ENCODE measurements around the gene SLCO2A1. TPM values are rescaled to one million over a fixed set of nuclear protein-coding genes. Genes with fewer than 3 reads are reported as not detected.

The SLCO2A1 gene
- total and polyA plus RNA-seq, 2 donors (not counting 1 experiment from before 2014, with no cell fraction given) = under 0.01 to 0.12 TPM

GRCh38 chr3:134007819-134008218 is 21.9 kb downstream of the SLCO2A1 start:
- Histone ChIP-seq H3K4me2 (ENCODE audit: extremely low read depth, insufficient read depth, low read length) (no peak overlapping the region), H3K27ac (ENCODE audit: insufficient read depth, low read length) (no peak overlapping the region), H3K36me3 (ENCODE audit: control insufficient read depth, insufficient read depth, low read length) (no peaks in the 10 kb centered on the region), H3K9me3 (ENCODE audit: control insufficient read depth, insufficient read depth, low read depth, low read length) (no peaks in the 10 kb centered on the region), H3K27me3 (ENCODE audit: control insufficient read depth, insufficient read depth, low read length) (no peaks in the 10 kb centered on the region), H4K20me1 (ENCODE audit: control insufficient read depth, extremely low read depth, insufficient read depth, low read length) (no peaks in the 10 kb centered on the region), H2AFZ (ENCODE audit: low read length) (no peak overlapping the region), H3K4me3 (replicated peaks in 1 of 4; ENCODE audit: control extremely low read depth in 1 of 4, insufficient read depth in 1 of 4, low read depth in 3 of 4, low read length in 4 of 4) (no peak overlapping the region), H3K9ac (ENCODE audit: insufficient read depth, low read length) (no peak overlapping the region), H3K4me1 (ENCODE audit: control insufficient read depth, extremely low read depth, insufficient read depth, low read length) (peaks cover 6% of the 10 kb centered on the region), H3K79me2 (ENCODE audit: control insufficient read depth, insufficient read depth, low read length) (no peaks in the 10 kb centered on the region)
- peak in 1 of 2 donors; percentile 42 for DNase-seq (ENCODE audit: low read depth in 2 of 2)
- TF ChIP-seq EZH2 (IDR thresholded peaks at IDR 0.05; ENCODE audit: low read length, missing control alignments) = no peak
- TF ChIP-seq, protein P1, sequence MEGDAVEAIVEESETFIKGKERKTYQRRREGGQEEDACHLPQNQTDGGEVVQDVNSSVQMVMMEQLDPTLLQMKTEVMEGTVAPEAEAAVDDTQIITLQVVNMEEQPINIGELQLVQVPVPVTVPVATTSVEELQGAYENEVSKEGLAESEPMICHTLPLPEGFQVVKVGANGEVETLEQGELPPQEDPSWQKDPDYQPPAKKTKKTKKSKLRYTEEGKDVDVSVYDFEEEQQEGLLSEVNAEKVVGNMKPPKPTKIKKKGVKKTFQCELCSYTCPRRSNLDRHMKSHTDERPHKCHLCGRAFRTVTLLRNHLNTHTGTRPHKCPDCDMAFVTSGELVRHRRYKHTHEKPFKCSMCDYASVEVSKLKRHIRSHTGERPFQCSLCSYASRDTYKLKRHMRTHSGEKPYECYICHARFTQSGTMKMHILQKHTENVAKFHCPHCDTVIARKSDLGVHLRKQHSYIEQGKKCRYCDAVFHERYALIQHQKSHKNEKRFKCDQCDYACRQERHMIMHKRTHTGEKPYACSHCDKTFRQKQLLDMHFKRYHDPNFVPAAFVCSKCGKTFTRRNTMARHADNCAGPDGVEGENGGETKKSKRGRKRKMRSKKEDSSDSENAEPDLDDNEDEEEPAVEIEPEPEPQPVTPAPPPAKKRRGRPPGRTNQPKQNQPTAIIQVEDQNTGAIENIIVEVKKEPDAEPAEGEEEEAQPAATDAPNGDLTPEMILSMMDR (conservative IDR thresholded peaks at IDR 0.05 in 1 of 2, IDR thresholded peaks at IDR 0.05 in 1 of 2; ENCODE audit: low read depth in 1 of 2, low read length in 2 of 2) = no peak

DNA sequence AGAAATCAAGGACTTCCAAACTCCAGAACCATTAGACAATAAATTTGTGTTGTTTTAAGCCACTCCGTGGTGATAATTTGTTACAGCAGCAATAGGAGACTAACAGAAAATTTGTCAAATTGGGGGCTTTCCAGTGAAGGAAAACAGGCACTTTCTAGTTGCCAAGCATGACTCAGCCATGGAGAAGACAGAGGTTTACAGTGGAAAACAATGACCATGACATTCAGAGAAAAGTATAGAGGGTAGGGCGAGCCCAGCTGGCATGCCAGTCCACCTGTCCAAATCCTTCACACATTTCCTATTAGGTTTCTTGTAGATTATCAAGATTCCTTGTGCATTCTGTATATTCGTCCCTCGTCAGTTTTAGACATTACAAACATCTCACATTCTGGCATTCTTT is 24.9 kb downstream of the SLCO2A1 start:
- TF ChIP-seq EZH2 (IDR thresholded peaks at IDR 0.05; ENCODE audit: low read length, missing control alignments) = no peak
- TF ChIP-seq, protein P1 (conservative IDR thresholded peaks at IDR 0.05 in 1 of 2, IDR thresholded peaks at IDR 0.05 in 1 of 2; ENCODE audit: low read depth in 1 of 2, low read length in 2 of 2) = no peak
- Histone ChIP-seq H3K9ac (ENCODE audit: insufficient read depth, low read length) (no peak overlapping the region), H4K20me1 (ENCODE audit: control insufficient read depth, extremely low read depth, insufficient read depth, low read length) (no peaks in the 10 kb centered on the region), H3K36me3 (ENCODE audit: control insufficient read depth, insufficient read depth, low read length) (no peaks in the 10 kb centered on the region), H3K4me3 (replicated peaks in 1 of 4; ENCODE audit: control extremely low read depth in 1 of 4, insufficient read depth in 1 of 4, low read depth in 3 of 4, low read length in 4 of 4) (no peak overlapping the region), H3K27me3 (ENCODE audit: control insufficient read depth, insufficient read depth, low read length) (peaks cover 4% of the 10 kb centered on the region), H3K27ac (ENCODE audit: insufficient read depth, low read length) (no peak overlapping the region), H3K4me2 (ENCODE audit: extremely low read depth, insufficient read depth, low read length) (no peak overlapping the region), H3K4me1 (ENCODE audit: control insufficient read depth, extremely low read depth, insufficient read depth, low read length) (peaks cover 6% of the 10 kb centered on the region), H2AFZ (ENCODE audit: low read length) (no peak overlapping the region), H3K9me3 (ENCODE audit: control insufficient read depth, insufficient read depth, low read depth, low read length) (no peaks in the 10 kb centered on the region), H3K79me2 (ENCODE audit: control insufficient read depth, insufficient read depth, low read length) (no peaks in the 10 kb centered on the region)
- peak in 1 of 2 donors; percentile 40 for DNase-seq (ENCODE audit: low read depth in 2 of 2)

DNA sequence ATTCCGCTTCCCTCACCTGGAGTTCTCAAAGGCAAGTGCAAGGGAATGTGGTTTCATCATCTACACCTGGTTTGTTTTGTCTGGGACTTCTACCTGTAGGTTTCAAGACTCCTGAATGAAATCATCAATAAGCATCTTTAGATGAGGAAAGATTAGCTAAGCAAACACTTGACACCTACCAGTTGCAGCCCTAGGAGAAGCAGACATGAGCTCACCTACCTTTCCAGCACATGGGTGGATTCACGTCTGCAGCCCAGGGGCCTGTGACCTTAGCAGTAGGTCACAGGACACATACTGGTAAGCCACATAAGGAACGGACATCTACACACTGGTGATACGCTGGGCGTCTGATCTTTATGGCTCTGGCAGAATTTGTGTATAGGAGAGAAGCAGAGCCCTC is 26.7 kb downstream of the SLCO2A1 start:
- Histone ChIP-seq H3K9ac (ENCODE audit: insufficient read depth, low read length) (no peak overlapping the region), H3K4me3 (replicated peaks in 1 of 4; ENCODE audit: control extremely low read depth in 1 of 4, insufficient read depth in 1 of 4, low read depth in 3 of 4, low read length in 4 of 4) (no peak overlapping the region), H3K79me2 (ENCODE audit: control insufficient read depth, insufficient read depth, low read length) (no peaks in the 10 kb centered on the region), H3K27ac (ENCODE audit: insufficient read depth, low read length) (no peak overlapping the region), H4K20me1 (ENCODE audit: control insufficient read depth, extremely low read depth, insufficient read depth, low read length) (no peaks in the 10 kb centered on the region), H3K9me3 (ENCODE audit: control insufficient read depth, insufficient read depth, low read depth, low read length) (no peaks in the 10 kb centered on the region), H3K4me1 (ENCODE audit: control insufficient read depth, extremely low read depth, insufficient read depth, low read length) (no peaks in the 10 kb centered on the region), H3K4me2 (ENCODE audit: extremely low read depth, insufficient read depth, low read length) (no peak overlapping the region), H3K27me3 (ENCODE audit: control insufficient read depth, insufficient read depth, low read length) (peaks cover 5% of the 10 kb centered on the region), H2AFZ (ENCODE audit: low read length) (no peak overlapping the region), H3K36me3 (ENCODE audit: control insufficient read depth, insufficient read depth, low read length) (no peaks in the 10 kb centered on the region)
- DNase-seq (ENCODE audit: low read depth in 2 of 2) = no peak
- TF ChIP-seq, protein P1 (conservative IDR thresholded peaks at IDR 0.05 in 1 of 2, IDR thresholded peaks at IDR 0.05 in 1 of 2; ENCODE audit: low read depth in 1 of 2, low read length in 2 of 2) = no peak
- no peak for TF ChIP-seq EZH2 (IDR thresholded peaks at IDR 0.05; ENCODE audit: low read length, missing control alignments)

Measured in fibroblast of lung (primary cell).